ENCODE measurements around the gene CTCFL.

Gene CTCFL

GRCh38 chr20:57503035-57503658, 21.8 kb downstream of the CTCFL start:
- Histone ChIP-seq H3K4me3 (ENCODE audit: low read depth, low read length) (no peak overlapping the region), H3K36me3 (ENCODE audit: control insufficient read depth, insufficient read depth, low read length) (no peaks in the 10 kb centered on the region), H3K27ac (ENCODE audit: low read depth, low read length) (no peak overlapping the region), H3K27me3 (ENCODE audit: control insufficient read depth, insufficient read depth, low read length) (no peaks in the 10 kb centered on the region), H3K9me3 (ENCODE audit: control insufficient read depth, insufficient read depth, low read depth, low read length) (peaks cover 5% of the 10 kb centered on the region), H3K9ac (ENCODE audit: low read length) (no peak overlapping the region), H3K4me1 (ENCODE audit: control insufficient read depth, insufficient read depth, low read length) (peaks cover 26% of the 10 kb centered on the region)

DNA sequence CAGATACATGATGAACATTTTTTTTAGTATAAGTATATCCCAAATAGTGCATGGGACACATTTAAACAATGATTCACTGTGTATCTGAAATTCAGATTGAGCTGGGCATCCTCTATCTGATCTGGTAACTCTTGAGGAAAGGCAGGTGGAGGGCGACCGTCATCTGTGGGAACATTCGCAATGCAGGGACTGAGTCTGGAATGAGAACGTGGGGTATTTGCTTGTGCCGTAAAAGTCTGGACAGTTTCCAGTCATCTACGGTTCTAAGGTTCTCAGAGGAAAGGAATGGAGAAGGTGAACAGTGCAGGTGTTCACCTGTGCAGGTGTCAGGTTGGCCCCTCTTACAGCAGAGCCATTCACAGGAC, 22.6 kb downstream of the CTCFL start:
- Histone ChIP-seq H3K9me3 (ENCODE audit: control insufficient read depth, insufficient read depth, low read depth, low read length) (peaks cover 1% of the 10 kb centered on the region), H3K27me3 (ENCODE audit: control insufficient read depth, insufficient read depth, low read length) (no peaks in the 10 kb centered on the region), H3K4me1 (ENCODE audit: control insufficient read depth, insufficient read depth, low read length) (peaks cover 27% of the 10 kb centered on the region), H3K27ac (ENCODE audit: low read depth, low read length) (no peak overlapping the region), H3K9ac (ENCODE audit: low read length) (no peak overlapping the region), H3K36me3 (ENCODE audit: control insufficient read depth, insufficient read depth, low read length) (no peaks in the 10 kb centered on the region), H3K4me3 (ENCODE audit: low read depth, low read length) (no peak overlapping the region)

- H3K36me3 ChIP-seq (ENCODE audit: control insufficient read depth, insufficient read depth, low read length), result no peaks in the 10 kb centered on the region
- H3K4me1 ChIP-seq (ENCODE audit: control insufficient read depth, insufficient read depth, low read length), result peaks cover 27% of the 10 kb centered on the region
- no peak overlapping the region for H3K27ac ChIP-seq (ENCODE audit: low read depth, low read length)
- no peak overlapping the region for H3K9ac ChIP-seq (ENCODE audit: low read length)
- no peak overlapping the region for H3K4me3 ChIP-seq (ENCODE audit: low read depth, low read length)
- no peaks in the 10 kb centered on the region for H3K27me3 ChIP-seq (ENCODE audit: control insufficient read depth, insufficient read depth, low read length)
- no peaks in the 10 kb centered on the region for H3K9me3 ChIP-seq (ENCODE audit: control insufficient read depth, insufficient read depth, low read depth, low read length)
Observed at GRCh38 chr20:57501461-57502335, 23.2 kb downstream of the CTCFL start.

DNA sequence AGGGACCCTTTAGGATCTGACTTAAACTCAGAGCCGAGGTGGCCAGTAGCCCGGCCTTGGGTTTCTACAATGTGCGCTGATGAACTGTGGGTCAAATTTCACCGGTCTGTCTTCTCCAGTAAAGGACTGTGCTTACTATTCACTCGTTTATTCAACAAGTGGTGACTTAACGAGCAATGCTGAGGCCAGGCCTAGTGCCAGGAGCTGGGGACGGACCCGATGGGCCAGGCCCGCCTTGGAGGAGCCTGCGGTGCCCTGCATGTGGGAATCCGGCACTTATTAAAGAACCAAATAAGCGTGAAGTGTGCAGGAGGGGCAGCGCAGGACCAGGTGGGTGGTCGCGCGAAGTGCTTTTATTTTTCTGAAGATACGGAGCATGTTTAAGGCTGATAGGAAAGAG, 24.0 kb downstream of the CTCFL start:
- H3K4me1 ChIP-seq (ENCODE audit: control insufficient read depth, insufficient read depth, low read length), result peaks cover 27% of the 10 kb centered on the region
- no peaks in the 10 kb centered on the region for H3K27me3 ChIP-seq (ENCODE audit: control insufficient read depth, insufficient read depth, low read length)
- no peaks in the 10 kb centered on the region for H3K9me3 ChIP-seq (ENCODE audit: control insufficient read depth, insufficient read depth, low read depth, low read length)
- H3K36me3 ChIP-seq (ENCODE audit: control insufficient read depth, insufficient read depth, low read length), result no peaks in the 10 kb centered on the region
- H3K27ac ChIP-seq (ENCODE audit: low read depth, low read length), result peak overlapping the region; percentile 3; the same call in 1 of the 2 replicates
- H3K9ac ChIP-seq (ENCODE audit: low read length), result peak overlapping the region; percentile 34
- H3K4me3 ChIP-seq (ENCODE audit: low read depth, low read length), result no peak overlapping the region

DNA sequence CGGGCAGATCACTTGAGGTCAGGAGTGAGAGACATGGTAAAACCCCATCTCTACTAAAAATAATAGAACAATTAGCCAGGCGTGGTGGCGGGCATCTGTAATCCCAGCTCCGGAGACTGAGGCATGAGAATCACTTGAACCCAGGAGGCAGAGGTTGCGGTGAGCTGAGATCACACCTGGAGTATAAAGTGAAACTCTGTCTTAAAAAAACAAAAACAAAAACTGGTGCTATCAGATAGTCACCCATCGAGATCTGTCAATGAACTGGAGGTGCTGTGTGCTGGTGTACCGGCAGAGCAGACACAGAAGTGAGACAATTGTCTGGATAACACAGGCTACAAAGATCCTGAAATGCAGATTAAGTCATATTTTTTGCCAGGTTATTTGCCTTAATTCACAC, 24.7 kb downstream of the CTCFL start:
- Histone ChIP-seq H3K4me3 (ENCODE audit: low read depth, low read length) (no peak overlapping the region), H3K9ac (ENCODE audit: low read length) (no peak overlapping the region), H3K27ac (ENCODE audit: low read depth, low read length) (no peak overlapping the region), H3K4me1 (ENCODE audit: control insufficient read depth, insufficient read depth, low read length) (peaks cover 27% of the 10 kb centered on the region), H3K9me3 (ENCODE audit: control insufficient read depth, insufficient read depth, low read depth, low read length) (no peaks in the 10 kb centered on the region), H3K36me3 (ENCODE audit: control insufficient read depth, insufficient read depth, low read length) (no peaks in the 10 kb centered on the region), H3K27me3 (ENCODE audit: control insufficient read depth, insufficient read depth, low read length) (no peaks in the 10 kb centered on the region)

DNA sequence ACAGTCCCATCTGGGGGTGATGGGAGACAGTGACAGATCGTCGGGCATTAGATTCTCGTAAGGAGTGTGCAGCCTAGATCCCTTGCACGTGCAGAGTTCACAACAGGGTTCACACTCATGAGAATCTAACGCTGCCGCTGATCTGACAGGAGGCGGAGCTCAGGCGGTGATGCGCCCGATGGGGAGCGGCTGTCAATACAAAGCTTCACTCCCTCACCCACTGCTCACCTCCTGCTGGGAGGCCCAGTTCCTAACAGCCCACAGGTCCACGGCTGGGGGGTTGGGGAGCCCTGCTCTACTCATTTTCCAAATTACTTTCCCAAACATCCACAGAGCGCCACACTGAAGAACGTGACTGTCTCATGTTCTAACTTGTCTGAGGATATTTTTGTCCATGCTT, 25.3 kb downstream of the CTCFL start:
- H3K36me3 ChIP-seq (ENCODE audit: control insufficient read depth, insufficient read depth, low read length), result no peaks in the 10 kb centered on the region
- H3K4me1 ChIP-seq (ENCODE audit: control insufficient read depth, insufficient read depth, low read length), result peaks cover 27% of the 10 kb centered on the region
- no peak overlapping the region for H3K27ac ChIP-seq (ENCODE audit: low read depth, low read length)
- H3K9me3 ChIP-seq (ENCODE audit: control insufficient read depth, insufficient read depth, low read depth, low read length), result no peaks in the 10 kb centered on the region
- no peaks in the 10 kb centered on the region for H3K27me3 ChIP-seq (ENCODE audit: control insufficient read depth, insufficient read depth, low read length)
- H3K9ac ChIP-seq (ENCODE audit: low read length), result no peak overlapping the region
- H3K4me3 ChIP-seq (ENCODE audit: low read depth, low read length), result no peak overlapping the region

DNA sequence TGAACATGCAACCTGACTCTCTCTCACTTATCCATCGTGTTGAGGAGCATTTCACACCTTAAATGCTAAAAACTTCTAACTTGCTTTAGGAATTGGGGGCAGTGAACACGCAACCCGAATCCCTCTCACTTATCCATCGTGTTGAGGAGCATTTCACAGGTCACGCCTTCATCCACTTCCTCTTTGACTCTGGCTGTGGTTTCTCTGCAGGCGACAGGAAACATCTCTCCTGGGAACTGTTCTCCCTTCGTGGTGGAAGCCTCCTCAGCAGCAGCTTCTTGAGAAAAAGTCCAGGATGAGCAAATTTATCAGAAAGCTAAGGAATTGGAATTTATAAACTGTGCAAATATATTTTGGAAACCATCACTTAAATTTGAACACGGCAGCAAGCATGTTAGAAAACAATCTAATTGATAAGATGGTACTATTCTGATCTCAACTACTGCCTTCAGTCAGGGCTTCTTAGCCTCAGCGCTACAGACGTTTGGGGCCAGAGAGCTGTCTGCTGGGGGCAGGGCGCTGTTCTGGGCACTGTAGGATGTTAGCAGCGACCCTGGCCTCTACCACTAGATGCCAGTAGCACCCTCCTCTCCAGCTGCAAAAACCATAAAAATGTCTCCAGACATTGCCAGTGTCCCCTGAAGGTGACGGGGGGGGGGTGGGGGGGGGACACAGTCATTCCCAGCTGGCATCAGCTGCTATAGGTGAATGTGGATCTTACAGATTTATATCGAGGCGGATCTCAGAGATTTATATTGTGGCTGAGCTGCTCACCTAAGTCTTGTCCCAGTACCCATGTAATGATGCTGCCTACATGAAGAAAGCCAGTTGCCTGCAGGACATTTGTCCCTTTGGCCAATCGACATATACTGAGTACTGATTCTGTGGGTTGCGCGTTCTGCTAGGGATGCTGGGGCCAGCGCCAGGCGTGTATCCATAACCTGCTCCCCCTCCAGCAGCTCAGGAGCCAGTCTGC, 26.2 kb downstream of the CTCFL start:
- H3K27me3 ChIP-seq (ENCODE audit: control insufficient read depth, insufficient read depth, low read length), result no peaks in the 10 kb centered on the region
- no peak overlapping the region for H3K9ac ChIP-seq (ENCODE audit: low read length)
- H3K36me3 ChIP-seq (ENCODE audit: control insufficient read depth, insufficient read depth, low read length), result no peaks in the 10 kb centered on the region
- no peaks in the 10 kb centered on the region for H3K9me3 ChIP-seq (ENCODE audit: control insufficient read depth, insufficient read depth, low read depth, low read length)
- peaks cover 27% of the 10 kb centered on the region for H3K4me1 ChIP-seq (ENCODE audit: control insufficient read depth, insufficient read depth, low read length)
- H3K27ac ChIP-seq (ENCODE audit: low read depth, low read length), result no peak overlapping the region
- H3K4me3 ChIP-seq (ENCODE audit: low read depth, low read length), result no peak overlapping the region

DNA sequence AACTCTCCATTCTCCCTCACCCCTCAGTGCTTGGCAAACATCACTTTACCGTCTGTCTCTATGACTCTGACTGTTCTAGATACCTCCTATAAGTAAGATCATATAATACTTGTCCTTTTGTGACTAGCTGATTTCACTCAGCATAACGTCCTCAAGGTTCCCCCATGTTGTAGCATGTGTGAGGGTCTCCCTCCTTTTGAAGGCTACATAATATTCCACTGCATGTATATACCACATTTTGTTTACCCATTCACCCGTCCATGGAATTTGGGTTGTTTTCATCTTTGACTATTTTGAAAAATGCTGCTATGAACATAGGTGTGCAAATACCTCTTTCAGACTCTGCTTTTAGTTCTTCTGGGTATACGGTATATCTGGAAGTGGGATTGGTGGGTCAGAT, 28.3 kb downstream of the CTCFL start:
- Histone ChIP-seq H3K4me3 (ENCODE audit: low read depth, low read length) (no peak overlapping the region), H3K9ac (ENCODE audit: low read length) (no peak overlapping the region), H3K4me1 (ENCODE audit: control insufficient read depth, insufficient read depth, low read length) (peaks cover 27% of the 10 kb centered on the region)

GRCh38 chr20:57495978-57496377, 29.0 kb downstream of the CTCFL start:
- Histone ChIP-seq H3K27ac (ENCODE audit: low read depth, low read length) (no peak overlapping the region), H3K36me3 (ENCODE audit: control insufficient read depth, insufficient read depth, low read length) (no peaks in the 10 kb centered on the region), H3K9ac (ENCODE audit: low read length) (no peak overlapping the region), H3K9me3 (ENCODE audit: control insufficient read depth, insufficient read depth, low read depth, low read length) (no peaks in the 10 kb centered on the region), H3K4me1 (ENCODE audit: control insufficient read depth, insufficient read depth, low read length) (peaks cover 25% of the 10 kb centered on the region), H3K27me3 (ENCODE audit: control insufficient read depth, insufficient read depth, low read length) (no peaks in the 10 kb centered on the region), H3K4me3 (ENCODE audit: low read depth, low read length) (no peak overlapping the region)

More for the DNA sequence above, 28.3 kb downstream of the CTCFL start:
- no peaks in the 10 kb centered on the region for H3K27me3 ChIP-seq (ENCODE audit: control insufficient read depth, insufficient read depth, low read length)
- H3K36me3 ChIP-seq (ENCODE audit: control insufficient read depth, insufficient read depth, low read length), result no peaks in the 10 kb centered on the region
- no peaks in the 10 kb centered on the region for H3K9me3 ChIP-seq (ENCODE audit: control insufficient read depth, insufficient read depth, low read depth, low read length)
- no peak overlapping the region for H3K27ac ChIP-seq (ENCODE audit: low read depth, low read length)

- peaks cover 2% of the 10 kb centered on the region; the same call in 1 of the 2 replicates for H3K4me1 ChIP-seq (ENCODE audit: control insufficient read depth, insufficient read depth, low read length)
- H3K9ac ChIP-seq (ENCODE audit: low read length), result no peak overlapping the region
- no peaks in the 10 kb centered on the region for H3K9me3 ChIP-seq (ENCODE audit: control insufficient read depth, insufficient read depth, low read depth, low read length)
- no peaks in the 10 kb centered on the region for H3K27me3 ChIP-seq (ENCODE audit: control insufficient read depth, insufficient read depth, low read length)
- no peak overlapping the region for H3K4me3 ChIP-seq (ENCODE audit: low read depth, low read length)
- no peak overlapping the region for H3K27ac ChIP-seq (ENCODE audit: low read depth, low read length)
- no peaks in the 10 kb centered on the region for H3K36me3 ChIP-seq (ENCODE audit: control insufficient read depth, insufficient read depth, low read length)
Observed at GRCh38 chr20:57493091-57493615, 31.8 kb downstream of the CTCFL start.

All from HUES6 (cell line).